HCT116 (cell line): ENCODE results near the gene ARMC2. TPM values are rescaled to one million over a fixed set of nuclear protein-coding genes. Genes with fewer than 3 reads are reported as not detected.

Experiments
- ATAC-seq: fragments of 200-7000 bp; cut with Tn5 transposase; 2 replicates; pipeline ENCODE4 v1.9.1; 2020; ENCODE audit warnings: mild to moderate bottlenecking, moderate library complexity
- BruUV-seq: library from RNA; stranded (reverse); fragments of 400-500 nt; replicated peaks from 2 replicates; lab custom pipeline; 2021; lab: Mats Ljungman, UMichigan
- CTCF ChIA-PET: fragments of 300-600 bp; sonication (Branson Sonifier 250); formaldehyde crosslinking; loops from one replicate; lab custom pipeline; 2021; ENCODE audit warnings: antibody characterized with exemption; lab: Charles Lee
- POLR2A ChIA-PET: fragments of 300-600, 350-600 bp; sonication (Branson Sonifier 250); formaldehyde crosslinking; loops from one replicate; lab custom pipeline; 2021; ENCODE audit warnings: antibody characterized with exemption; lab: Charles Lee
- RAD21 ChIA-PET, 2 experiments: fragments of 300-600 bp; sonication (Branson Sonifier 250); formaldehyde crosslinking; loops; one replicate each; lab custom pipeline; 2023; ENCODE audit warnings: low total read pairs in 2 of 2; ENCODE audit not compliant: uncharacterized antibody in 2 of 2, unreplicated experiment in 2 of 2, low non-redundant PET in 1 of 2; lab: Charles Lee
- DNase-seq: peaks from one replicate; pipeline ENCODE4 v3.0.0-alpha.2; 2010; ENCODE audit warnings: low read depth, low spot score
- H2AFZ ChIP-seq: fragments of 200-600 bp; shearing (Covaris generic), sonication (generic); 2 replicates; pipeline ENCODE4 v1.6.1; 2017; ENCODE audit warnings: low read depth, mixed run types, mixed read lengths, antibody characterized with exemption, low read length; ENCODE audit not compliant: poor library complexity, severe bottlenecking
- H3K27ac ChIP-seq: 2 replicates; pipeline ENCODE4 v1.5.1; 2012; ENCODE audit warnings: low read depth, low read length
- H3K27me3 ChIP-seq: fragments of 200-600 bp; sonication (generic); 2 replicates; pipeline ENCODE4 v1.6.1; 2016; ENCODE audit warnings: mixed run types, low read length, mixed read lengths; ENCODE audit not compliant: insufficient read depth
- H3K36me3 ChIP-seq, 2 experiments: fragments of 200-500 bp in 1 of 2; fragments of 200-600 bp in 1 of 2; sonication (Bioruptor generic) in 1 of 2; sonication (generic) in 1 of 2; 2 replicates each; pipeline versions ENCODE4 v1.5.1 to v1.6.1; 2014 to 2016; ENCODE audit warnings: low read length in 2 of 2, inconsistent platforms in 1 of 2, mixed read lengths in 1 of 2, mixed run types in 1 of 2; ENCODE audit not compliant: insufficient read depth in 2 of 2, control insufficient read depth in 1 of 2
- H3K4me1 ChIP-seq, 2 experiments: fragments of 200-600 bp in 1 of 2; sonication (generic) in 1 of 2; 2 replicates each; pipeline versions ENCODE4 v1.5.1 to v1.6.1; 2012 to 2017; ENCODE audit warnings: low read length in 2 of 2, inconsistent platforms in 1 of 2, mild to moderate bottlenecking in 1 of 2, mixed read lengths in 1 of 2, mixed run types in 1 of 2, moderate library complexity in 1 of 2; ENCODE audit not compliant: insufficient read depth in 2 of 2, control insufficient read depth in 1 of 2
- H3K4me2 ChIP-seq: fragments of 200-600 bp; sonication (generic); 2 replicates; pipeline ENCODE4 v1.6.1; 2017; ENCODE audit warnings: mixed run types, low read length, mixed read lengths
- H3K4me3 ChIP-seq, 2 experiments: fragments of 200-600 bp in 1 of 2; sonication (generic) in 1 of 2; replicated peaks in 1 of 2; 2 replicates each; pipeline ENCODE4 v1.5.1; 2011 to 2016; ENCODE audit warnings: low read length in 2 of 2, control low read depth in 1 of 2, low read depth in 1 of 2, mild to moderate bottlenecking in 1 of 2, mixed read lengths in 1 of 2, mixed run types in 1 of 2
- H3K79me2 ChIP-seq: fragments of 200-600 bp; sonication (generic); 2 replicates; pipeline ENCODE4 v1.6.1; 2017; ENCODE audit warnings: mild to moderate bottlenecking, mixed run types, low read length, moderate library complexity, mixed read lengths; ENCODE audit not compliant: insufficient read depth
- H3K9ac ChIP-seq: fragments of 200-600 bp; sonication (generic); 2 replicates; pipeline ENCODE4 v1.6.1; 2016; ENCODE audit warnings: low read length, mixed read lengths
- H3K9me2 ChIP-seq: fragments of 200-600 bp; sonication (generic), shearing (Covaris generic); 2 replicates; pipeline ENCODE4 v1.6.1; 2017; ENCODE audit warnings: mixed run types, mild to moderate bottlenecking, moderate library complexity; ENCODE audit not compliant: insufficient read depth
- H3K9me3 ChIP-seq, 2 experiments: fragments of 200-500 bp in 1 of 2; fragments of 200-600 bp in 1 of 2; sonication (Bioruptor generic) in 1 of 2; sonication (generic) in 1 of 2; 2 replicates each; pipeline ENCODE4 v1.6.1; 2014 to 2017; ENCODE audit warnings: low read length in 2 of 2, mixed read lengths in 2 of 2, inconsistent platforms in 1 of 2, low read depth in 1 of 2, mild to moderate bottlenecking in 1 of 2, mixed run types in 1 of 2, moderate library complexity in 1 of 2; ENCODE audit not compliant: control insufficient read depth in 1 of 2, insufficient read depth in 1 of 2
- H4K20me1 ChIP-seq: fragments of 200-600 bp; sonication (generic), shearing (Covaris generic); 2 replicates; pipeline ENCODE4 v1.6.1; 2017; ENCODE audit warnings: mixed run types, mild to moderate bottlenecking, moderate library complexity; ENCODE audit not compliant: insufficient read depth
- CBX3 ChIP-seq: IDR thresholded peaks from 2 replicates; pipeline ENCODE4 v1.6.1; 2012; ENCODE audit warnings: low read depth
- EGR1 ChIP-seq: IDR thresholded peaks from 2 replicates; pipeline ENCODE4 v1.6.1; 2012; ENCODE audit warnings: low read depth
- ELF1 ChIP-seq: IDR thresholded peaks from 2 replicates; pipeline ENCODE4 v1.6.1; 2012; ENCODE audit warnings: low read depth, borderline replicate concordance
- EZH2 ChIP-seq: fragments of 200-600 bp; sonication (generic); IDR thresholded peaks from 2 replicates; pipeline ENCODE4 v1.6.1; 2017; ENCODE audit warnings: antibody characterized with exemption, mixed run types
- JUND ChIP-seq: IDR thresholded peaks from 2 replicates; pipeline ENCODE4 v1.6.1; 2012
- POLR2A ChIP-seq: IDR thresholded peaks from 2 replicates; pipeline ENCODE4 v1.7.0; 2011; ENCODE audit warnings: borderline replicate concordance; ENCODE audit not compliant: insufficient read depth, insufficient read length; ENCODE audit errors: extremely low read depth
- POLR2AphosphoS5 ChIP-seq: IDR thresholded peaks from 2 replicates; pipeline ENCODE4 v1.6.1; 2011; ENCODE audit warnings: mild to moderate bottlenecking, low read depth, low read length, moderate library complexity
- RAD21 ChIP-seq: IDR thresholded peaks from 2 replicates; pipeline ENCODE4 v1.6.1; 2012; ENCODE audit warnings: low read depth, mild to moderate bottlenecking
- SIN3A ChIP-seq: IDR thresholded peaks from 2 replicates; pipeline ENCODE4 v1.6.1; 2012; ENCODE audit warnings: low read depth
- SP1 ChIP-seq: IDR thresholded peaks from 2 replicates; pipeline ENCODE4 v1.6.1; 2012; ENCODE audit warnings: low read depth
- SRF ChIP-seq: IDR thresholded peaks from 2 replicates; pipeline ENCODE4 v1.6.1; 2012; ENCODE audit warnings: low read depth
- TCF7L2 ChIP-seq: IDR thresholded peaks from 2 replicates; pipeline ENCODE4 v1.7.0; 2011; ENCODE audit warnings: borderline replicate concordance, inconsistent platforms; ENCODE audit not compliant: insufficient read depth, insufficient read length; ENCODE audit errors: extremely low read depth
- YY1 ChIP-seq: IDR thresholded peaks from 2 replicates; pipeline ENCODE4 v1.6.1; 2011; ENCODE audit warnings: low read length, low read depth, moderate library complexity, mild to moderate bottlenecking; ENCODE audit not compliant: insufficient replicate concordance; ENCODE audit errors: extremely low read depth
- ZFX ChIP-seq: fragments of 450-650 bp; IDR thresholded peaks from 2 replicates; pipeline ENCODE4 v1.6.1; 2017
- intact Hi-C: fragments of 100-400 bp; cut with micrococcal nuclease; formaldehyde crosslinking; loops from 2 replicates; pipeline ENCODE4 v1.10.0; 2022
- total RNA-seq: library from RNA; stranded (reverse); gene quantifications from one replicate; pipeline ENCODE4 v1.2.1, GENCODE V29; 2021; ENCODE audit not compliant: unreplicated experiment
- TF ChIP-seq, protein P1 (sequence below): IDR thresholded peaks from 2 replicates; pipeline ENCODE4 v1.6.1; 2012
- TF ChIP-seq, protein P2 (sequence below): IDR thresholded peaks from 2 replicates; pipeline ENCODE4 v1.6.1; 2012; ENCODE audit warnings: low read depth
- TF ChIP-seq, protein P3 (sequence below), 3 experiments: fragments of 200-600 bp in 1 of 3; sonication (generic) in 1 of 3; IDR thresholded peaks in 2 of 3; conservative IDR thresholded peaks in 1 of 3; 2 replicates each; pipeline ENCODE4 v1.5.1; 2012 to 2017; ENCODE audit warnings: low read depth in 2 of 3, low read length in 2 of 3, antibody characterized with exemption in 1 of 3, borderline replicate concordance in 1 of 3, control low read depth in 1 of 3, mild to moderate bottlenecking in 1 of 3, mixed read lengths in 1 of 3, mixed run types in 1 of 3, moderate library complexity in 1 of 3; ENCODE audit not compliant: insufficient read depth in 1 of 3
- TF ChIP-seq, protein P4 (sequence below): IDR thresholded peaks from 2 replicates; pipeline ENCODE4 v1.6.1; 2012

The ARMC2 gene
- total RNA-seq, 1 experiment from 2014 or later, result 3.6 TPM

GRCh38 chr6:108877046-108877751 lies 29.0 kb downstream of the ARMC2 start:
- no peak overlapping the region for H3K4me2 ChIP-seq
- no peak overlapping the region for H3K27ac ChIP-seq
- H3K79me2 ChIP-seq, result no peaks in the 10 kb centered on the region
- RAD21 ChIA-PET, result no interaction called here
- CTCF ChIA-PET, result interaction anchor here (1.1 kb wide), 1 partner anchor 16 kb away, joined by 4 read pairs; no protein-coding TSS in a partner anchor
- DNase-seq (no peak), ATAC-seq (no peak)
- no peak overlapping the region for H2AFZ ChIP-seq
- H3K9ac ChIP-seq, result no peak overlapping the region
- H3K9me3 ChIP-seq, result no peaks in the 10 kb centered on the region
- H3K9me2 ChIP-seq, result no peaks in the 10 kb centered on the region
- no peaks in the 10 kb centered on the region for H3K27me3 ChIP-seq
- no peak overlapping the region for H3K4me3 ChIP-seq
- no peak for TF ChIP-seq POLR2A
- no peak for TF ChIP-seq SP1
- TF ChIP-seq SIN3A, result no peak
- TF ChIP-seq, protein P1, sequence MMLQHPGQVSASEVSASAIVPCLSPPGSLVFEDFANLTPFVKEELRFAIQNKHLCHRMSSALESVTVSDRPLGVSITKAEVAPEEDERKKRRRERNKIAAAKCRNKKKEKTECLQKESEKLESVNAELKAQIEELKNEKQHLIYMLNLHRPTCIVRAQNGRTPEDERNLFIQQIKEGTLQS, result no peak
- TF ChIP-seq JUND, result no peak
- no peak for TF ChIP-seq ZFX
- TF ChIP-seq EGR1, result no peak
- no peak for TF ChIP-seq TCF7L2
- TF ChIP-seq ELF1, result no peak
- TF ChIP-seq, protein P2, sequence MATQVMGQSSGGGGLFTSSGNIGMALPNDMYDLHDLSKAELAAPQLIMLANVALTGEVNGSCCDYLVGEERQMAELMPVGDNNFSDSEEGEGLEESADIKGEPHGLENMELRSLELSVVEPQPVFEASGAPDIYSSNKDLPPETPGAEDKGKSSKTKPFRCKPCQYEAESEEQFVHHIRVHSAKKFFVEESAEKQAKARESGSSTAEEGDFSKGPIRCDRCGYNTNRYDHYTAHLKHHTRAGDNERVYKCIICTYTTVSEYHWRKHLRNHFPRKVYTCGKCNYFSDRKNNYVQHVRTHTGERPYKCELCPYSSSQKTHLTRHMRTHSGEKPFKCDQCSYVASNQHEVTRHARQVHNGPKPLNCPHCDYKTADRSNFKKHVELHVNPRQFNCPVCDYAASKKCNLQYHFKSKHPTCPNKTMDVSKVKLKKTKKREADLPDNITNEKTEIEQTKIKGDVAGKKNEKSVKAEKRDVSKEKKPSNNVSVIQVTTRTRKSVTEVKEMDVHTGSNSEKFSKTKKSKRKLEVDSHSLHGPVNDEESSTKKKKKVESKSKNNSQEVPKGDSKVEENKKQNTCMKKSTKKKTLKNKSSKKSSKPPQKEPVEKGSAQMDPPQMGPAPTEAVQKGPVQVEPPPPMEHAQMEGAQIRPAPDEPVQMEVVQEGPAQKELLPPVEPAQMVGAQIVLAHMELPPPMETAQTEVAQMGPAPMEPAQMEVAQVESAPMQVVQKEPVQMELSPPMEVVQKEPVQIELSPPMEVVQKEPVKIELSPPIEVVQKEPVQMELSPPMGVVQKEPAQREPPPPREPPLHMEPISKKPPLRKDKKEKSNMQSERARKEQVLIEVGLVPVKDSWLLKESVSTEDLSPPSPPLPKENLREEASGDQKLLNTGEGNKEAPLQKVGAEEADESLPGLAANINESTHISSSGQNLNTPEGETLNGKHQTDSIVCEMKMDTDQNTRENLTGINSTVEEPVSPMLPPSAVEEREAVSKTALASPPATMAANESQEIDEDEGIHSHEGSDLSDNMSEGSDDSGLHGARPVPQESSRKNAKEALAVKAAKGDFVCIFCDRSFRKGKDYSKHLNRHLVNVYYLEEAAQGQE, result no peak
- TF ChIP-seq RAD21, result no peak
- TF ChIP-seq, protein P3, sequence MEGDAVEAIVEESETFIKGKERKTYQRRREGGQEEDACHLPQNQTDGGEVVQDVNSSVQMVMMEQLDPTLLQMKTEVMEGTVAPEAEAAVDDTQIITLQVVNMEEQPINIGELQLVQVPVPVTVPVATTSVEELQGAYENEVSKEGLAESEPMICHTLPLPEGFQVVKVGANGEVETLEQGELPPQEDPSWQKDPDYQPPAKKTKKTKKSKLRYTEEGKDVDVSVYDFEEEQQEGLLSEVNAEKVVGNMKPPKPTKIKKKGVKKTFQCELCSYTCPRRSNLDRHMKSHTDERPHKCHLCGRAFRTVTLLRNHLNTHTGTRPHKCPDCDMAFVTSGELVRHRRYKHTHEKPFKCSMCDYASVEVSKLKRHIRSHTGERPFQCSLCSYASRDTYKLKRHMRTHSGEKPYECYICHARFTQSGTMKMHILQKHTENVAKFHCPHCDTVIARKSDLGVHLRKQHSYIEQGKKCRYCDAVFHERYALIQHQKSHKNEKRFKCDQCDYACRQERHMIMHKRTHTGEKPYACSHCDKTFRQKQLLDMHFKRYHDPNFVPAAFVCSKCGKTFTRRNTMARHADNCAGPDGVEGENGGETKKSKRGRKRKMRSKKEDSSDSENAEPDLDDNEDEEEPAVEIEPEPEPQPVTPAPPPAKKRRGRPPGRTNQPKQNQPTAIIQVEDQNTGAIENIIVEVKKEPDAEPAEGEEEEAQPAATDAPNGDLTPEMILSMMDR (IDR thresholded peaks at IDR 0.05 in 2 of 3, conservative IDR thresholded peaks at IDR 0.05 in 1 of 3; ENCODE audit: borderline replicate concordance in 1 of 3, insufficient read depth in 1 of 3, low read depth in 2 of 3, low read length in 2 of 3), result no peak
- TF ChIP-seq EZH2, result no peak
- no peak for TF ChIP-seq CBX3
- TF ChIP-seq YY1, result no peak
- TF ChIP-seq, protein P4, sequence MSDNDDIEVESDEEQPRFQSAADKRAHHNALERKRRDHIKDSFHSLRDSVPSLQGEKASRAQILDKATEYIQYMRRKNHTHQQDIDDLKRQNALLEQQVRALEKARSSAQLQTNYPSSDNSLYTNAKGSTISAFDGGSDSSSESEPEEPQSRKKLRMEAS, result no peak
- TF ChIP-seq POLR2AphosphoS5, result no peak
- no peak for TF ChIP-seq SRF
- H3K36me3 ChIP-seq, result no peaks in the 10 kb centered on the region
- POLR2A ChIA-PET, result no interaction called here
- BruUV-seq, result no TSS peak
- intact Hi-C loops, result no loop called here
- H4K20me1 ChIP-seq, result no peaks in the 10 kb centered on the region
- H3K4me1 ChIP-seq, result no peaks in the 10 kb centered on the region
